Myocyte (in vitro differentiated cells): ENCODE results near the gene C6orf58. TPM values are rescaled to one million over a fixed set of nuclear protein-coding genes. Genes with fewer than 3 reads are reported as not detected.
"Not testable (repeated sequence)": the region's sequence is repeated elsewhere in the genome, so short reads cannot be mapped to it uniquely, and the experiment has no call there.

Source experiments
- DNase-seq: peaks from one replicate; pipeline ENCODE4 v3.0.0-alpha.2; 2012; ENCODE audit warnings: low read depth
- total RNA-seq: library from RNA; depleted of rRNA; stranded (reverse); fragments of >200 nt; gene quantifications from 2 replicates; pipeline ENCODE4 v1.2.3, GENCODE V29; 2014

C6orf58 gene
- total RNA-seq, 1 donor from 2014 or later, result 0.62 TPM

DNA sequence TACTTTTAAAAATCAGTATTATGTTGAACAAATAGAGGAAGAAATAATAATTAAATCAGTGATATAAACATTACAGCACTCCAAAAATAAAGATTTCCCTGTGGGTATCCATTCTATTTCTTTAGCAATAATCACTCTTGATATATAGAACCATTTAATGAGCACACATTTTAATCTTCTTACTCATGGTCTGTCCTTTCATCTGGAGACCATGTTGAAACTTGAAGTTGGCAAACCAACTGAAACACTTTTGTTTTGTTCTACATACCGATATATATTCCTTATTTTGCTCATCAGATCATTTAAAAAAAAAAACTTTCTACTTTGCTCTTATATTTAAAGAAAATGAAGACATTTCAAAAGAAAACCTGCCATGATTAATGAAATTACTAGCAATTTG lies 13.4 kb downstream of the C6orf58 start:
- no peak for DNase-seq

DNA sequence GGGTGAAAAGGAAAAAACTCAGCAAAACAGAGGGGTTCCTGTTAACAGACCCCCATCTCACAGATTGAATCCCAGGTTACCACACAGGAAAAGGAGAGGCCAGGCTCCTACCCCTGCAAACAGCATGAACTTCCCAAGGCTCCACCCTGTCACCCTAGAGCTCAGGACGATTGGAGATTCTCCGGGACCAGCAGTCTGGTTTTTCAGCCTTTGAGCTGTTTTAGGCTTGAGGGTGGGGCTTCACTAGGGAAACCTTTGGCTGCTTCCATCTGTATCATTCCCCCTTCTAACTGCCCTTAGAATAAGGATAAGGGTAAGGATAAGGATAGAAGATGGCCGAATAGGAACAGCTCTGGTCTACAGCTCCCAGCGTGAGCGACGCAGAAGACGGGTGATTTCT lies 16.0 kb downstream of the C6orf58 start:
- no peak for DNase-seq

DNA sequence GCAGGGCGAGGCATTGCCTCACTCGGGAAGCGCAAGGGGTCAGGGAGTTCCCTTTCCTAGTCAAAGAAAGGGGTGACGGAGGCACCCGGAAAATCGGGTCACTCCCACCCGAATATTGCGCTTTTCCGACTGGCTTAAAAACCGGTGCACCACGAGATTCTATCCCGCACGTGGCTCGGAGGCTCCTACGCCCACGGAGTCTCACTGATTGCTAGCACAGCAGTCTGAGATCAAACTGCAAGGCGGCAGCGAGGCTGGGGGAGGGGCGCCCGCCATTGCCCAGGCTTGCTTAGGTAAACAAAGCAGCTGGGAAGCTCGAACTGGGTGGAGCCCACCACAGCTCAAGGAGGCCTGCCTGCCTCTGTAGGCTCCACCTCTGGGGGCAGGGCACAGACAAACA lies 16.5 kb downstream of the C6orf58 start:
- not testable (repeated sequence) for DNase-seq

DNA sequence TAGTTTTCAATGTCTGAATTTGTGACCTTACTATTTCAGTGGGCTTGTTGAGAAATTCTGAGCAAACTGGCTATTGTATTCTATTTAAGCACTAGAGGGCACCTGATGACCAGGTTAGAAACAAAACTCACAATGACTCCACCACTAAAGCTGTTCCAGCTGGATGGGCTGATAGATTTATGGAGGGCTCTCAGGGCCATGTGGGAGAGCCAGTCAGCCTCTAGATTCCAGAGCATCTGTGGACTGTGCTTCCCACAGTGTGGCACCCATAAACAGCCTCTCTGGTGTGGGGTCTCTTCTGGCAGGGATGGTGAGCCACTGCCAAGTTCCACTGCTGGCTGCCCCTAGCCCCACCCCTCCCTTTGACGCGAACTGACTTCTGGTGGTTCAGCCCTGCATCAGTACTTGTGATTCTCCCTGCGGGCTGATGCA lies 29.2 kb downstream of the C6orf58 start:
- DNase-seq, result peak; percentile 50

DNA sequence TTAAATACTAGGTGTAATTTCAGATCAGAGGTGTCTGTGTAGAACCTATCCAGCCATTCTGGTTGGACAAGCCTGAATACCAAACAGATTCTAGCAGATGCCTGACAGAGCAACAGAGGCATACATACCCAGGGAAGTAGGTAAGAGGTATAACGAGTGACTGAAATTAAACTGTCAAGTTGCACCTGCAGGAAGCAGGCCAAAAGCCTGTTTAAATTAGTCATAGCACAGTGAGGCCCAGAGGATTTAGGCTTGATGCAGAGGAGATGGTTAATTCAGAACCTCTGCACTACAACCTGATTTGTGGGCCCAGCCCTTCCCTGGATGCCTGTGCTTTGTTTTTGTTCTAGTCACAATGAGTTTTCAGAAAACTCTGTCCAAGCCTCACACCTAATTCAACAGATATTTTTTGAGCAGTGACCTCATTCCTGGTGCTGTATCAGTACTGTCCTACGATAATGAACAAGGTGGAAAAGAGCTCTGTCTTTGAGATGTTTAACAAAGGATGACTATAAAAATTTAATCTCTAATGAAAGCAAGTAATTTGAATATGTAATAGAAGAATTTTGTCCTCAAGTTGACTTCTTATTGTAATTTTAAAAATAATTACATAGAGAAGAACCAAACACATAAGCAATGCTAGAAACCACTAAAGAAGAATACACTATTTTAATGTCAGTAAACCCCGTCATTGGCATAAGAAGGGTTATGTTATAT lies 31.7 kb downstream of the C6orf58 start:
- DNase-seq, result no peak

DNA sequence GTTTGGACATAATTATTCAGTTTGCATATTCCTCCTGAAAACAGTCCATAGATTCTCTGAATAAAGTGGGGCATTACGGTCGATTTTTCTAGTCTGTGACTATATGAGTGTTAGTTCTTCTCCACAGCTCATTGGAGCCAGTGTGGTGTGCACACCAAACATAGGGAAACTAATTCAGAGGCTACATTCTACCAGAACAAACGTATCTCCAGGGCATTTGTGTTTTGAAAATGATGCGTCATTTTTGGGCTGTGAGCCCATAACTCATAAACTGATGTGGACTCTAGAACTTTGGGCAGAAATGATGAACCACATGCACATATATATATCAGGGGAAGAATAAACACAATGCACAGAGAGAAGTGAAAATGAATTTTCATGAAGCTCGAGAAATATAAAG lies 41.8 kb downstream of the C6orf58 start:
- no peak for DNase-seq

DNA sequence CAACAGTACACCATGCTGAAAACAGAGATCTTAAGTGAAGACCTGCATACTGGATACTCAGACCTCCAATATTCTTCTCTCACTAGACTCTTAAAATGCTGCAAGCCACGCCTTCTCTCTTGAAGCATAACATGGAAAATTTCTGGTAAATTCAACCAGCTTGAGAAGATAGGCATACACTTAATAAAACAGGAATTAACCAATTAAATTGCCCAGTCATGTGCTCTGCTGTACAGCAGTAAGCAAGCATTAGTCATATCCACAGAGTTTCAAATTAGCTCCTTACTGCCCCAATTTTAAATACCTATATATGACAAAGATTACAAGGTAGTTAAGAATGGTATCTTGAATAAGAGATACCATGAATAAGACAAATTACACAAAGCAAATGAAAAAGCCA lies 53.8 kb downstream of the C6orf58 start:
- no peak for DNase-seq

DNA sequence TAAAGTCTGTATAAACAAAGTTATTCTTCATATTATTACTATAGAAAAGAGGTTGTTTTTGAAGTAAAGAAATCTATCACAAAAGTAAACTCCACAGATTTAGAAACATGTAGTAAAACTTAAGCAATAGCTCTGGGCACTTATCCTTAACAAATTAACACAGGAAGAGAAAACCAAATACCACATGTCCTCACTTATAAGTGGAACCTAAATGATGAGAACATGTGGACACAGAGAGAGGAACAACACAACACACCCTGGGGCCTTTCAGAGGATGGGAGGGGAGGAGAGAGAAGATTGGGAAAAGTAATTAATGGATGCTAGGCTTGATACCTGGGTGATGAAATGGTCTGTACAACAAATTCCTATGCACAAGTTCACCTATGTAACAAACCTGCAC lies 57.2 kb downstream of the C6orf58 start:
- no peak for DNase-seq

DNA sequence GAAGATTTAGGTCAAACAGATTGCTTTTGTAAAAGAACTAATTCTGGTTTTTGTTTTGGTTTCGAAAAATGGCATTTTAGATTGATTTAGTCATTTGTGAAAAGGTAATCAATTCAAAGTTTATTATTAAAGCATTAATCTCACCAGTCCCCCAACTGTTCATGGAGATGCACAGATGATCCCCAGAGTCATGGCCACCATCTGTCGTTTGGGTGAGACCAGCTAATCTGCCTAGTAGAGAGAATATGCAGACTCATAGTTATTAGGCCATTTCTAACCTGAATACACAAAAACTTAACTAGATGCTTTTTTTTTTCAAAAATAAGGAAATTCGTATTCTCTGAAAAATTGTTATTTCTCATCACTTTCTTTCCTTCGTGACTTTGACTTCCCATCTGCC lies 58.1 kb downstream of the C6orf58 start:
- no peak for DNase-seq

DNA sequence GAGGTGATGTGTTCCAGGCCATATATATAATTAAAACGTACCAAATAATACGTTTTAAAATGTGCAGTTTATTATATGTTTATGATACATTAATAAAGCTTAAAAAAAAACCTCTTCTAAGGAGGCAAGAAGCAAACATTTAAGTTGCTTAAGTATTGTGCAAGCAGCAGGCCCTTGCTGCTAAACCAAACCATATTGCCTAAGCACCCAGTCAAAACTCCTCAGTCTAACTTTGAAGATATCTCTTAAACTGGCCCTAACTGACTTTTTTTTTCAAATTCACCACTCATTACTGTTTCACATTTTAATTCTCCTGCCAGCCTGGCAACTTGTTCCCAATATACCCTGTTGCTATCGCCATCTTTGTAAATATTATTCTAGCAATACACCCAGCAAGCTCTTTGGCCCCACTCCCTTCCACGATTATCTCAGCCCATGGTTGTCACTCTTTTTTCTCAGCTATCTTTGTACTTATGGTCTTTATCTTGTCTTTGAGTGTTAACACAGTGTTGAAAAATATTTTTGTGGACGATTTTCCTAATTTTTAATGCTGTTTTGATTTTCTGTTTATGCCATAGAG lies 60.9 kb downstream of the C6orf58 start:
- no peak for DNase-seq

Other genes with a start within 250 kb of the C6orf58 start
- gene ECHDC1, start 233.6 kb upstream of the C6orf58 start, total RNA-seq, result 70.2 and 81.7 TPM in 2 replicates
- 1.7 and 2.0 TPM in 2 replicates for gene KIAA0408, start 117.8 kb upstream of the C6orf58 start, total RNA-seq